Measurements from ENCODE around the gene MMP14. TPM values are rescaled to one million over a fixed set of nuclear protein-coding genes. Genes with fewer than 3 reads are reported as not detected.

The MMP14 gene
- total RNA-seq, 2 experiments from 2014 or later, result 2.8 to 9.0 TPM

- H3K4me3 ChIP-seq (ENCODE audit: low read depth, low read length, poor library complexity, severe bottlenecking), result peak overlapping the region; percentile 53
- H3K4me1 ChIP-seq (ENCODE audit: insufficient read depth, low read length, poor library complexity, severe bottlenecking), result peaks cover 73% of the 10 kb centered on the region
- peak; percentile 73 for DNase-seq (ENCODE audit: low spot score)
- H2AFZ ChIP-seq (ENCODE audit: low read length), result peak overlapping the region; percentile 49; the same call in 1 of the 2 replicates
- H3K9me2 ChIP-seq (ENCODE audit: insufficient read depth, low read length), result no peaks in the 10 kb centered on the region
- H3K27ac ChIP-seq (ENCODE audit: low read depth, low read length, poor library complexity, severe bottlenecking), result peak overlapping the region; percentile 65
- H3K4me2 ChIP-seq (ENCODE audit: low read length), result peak overlapping the region; percentile 78
- no peaks in the 10 kb centered on the region for H3K36me3 ChIP-seq (ENCODE audit: insufficient read depth, low read length)
- BruUV-seq (replicated peaks), result no TSS peak
- intact Hi-C loops (cut with micrococcal nuclease; ENCODE audit: unreplicated experiment), result loop anchor here (5.0 kb wide), 1 partner anchor 262 kb away; no protein-coding TSS in a partner anchor
- H3K9me3 ChIP-seq (ENCODE audit: low read length), result no peaks in the 10 kb centered on the region
- no peak for TF ChIP-seq CTCF (conservative IDR thresholded peaks at IDR 0.05; ENCODE audit: low read length)
- no peak for TF ChIP-seq EZH2phosphoT487 (IDR thresholded peaks at IDR 0.05; ENCODE audit: borderline replicate concordance, low read depth, low read length)
- ChIA-PET CTCF (ENCODE audit: unreplicated experiment) (interaction anchor here (0.6 to 1.5 kb wide), 5 partner anchors 11 to 218 kb away, joined by 3 to 13 read pairs (median 5); no protein-coding TSS in a partner anchor), POLR2A (interaction anchor here (0.7 to 2.0 kb wide), 22 partner anchors 8 to 429 kb away, joined by 3 to 12 read pairs (median 4); partner anchors contain the start of genes MRPL52 and OXA1L)
- H4K20me1 ChIP-seq (ENCODE audit: insufficient read depth, low read length), result no peaks in the 10 kb centered on the region
- H3K79me2 ChIP-seq (ENCODE audit: insufficient read depth, low read depth, low read length), result peaks cover 10% of the 10 kb centered on the region
Measured at GRCh38 chr14:22819151-22819988, 17.0 kb upstream of the MMP14 start.

GRCh38 chr14:22820731-22821130 lies 15.7 kb upstream of the MMP14 start:
- Histone ChIP-seq H3K36me3 (ENCODE audit: insufficient read depth, low read length) (no peaks in the 10 kb centered on the region), H3K27ac (ENCODE audit: low read depth, low read length, poor library complexity, severe bottlenecking) (peak overlapping the region; percentile 17), H2AFZ (ENCODE audit: low read length) (no peak overlapping the region), H3K9me3 (ENCODE audit: low read length) (no peaks in the 10 kb centered on the region), H3K79me2 (ENCODE audit: insufficient read depth, low read depth, low read length) (no peaks in the 10 kb centered on the region), H4K20me1 (ENCODE audit: insufficient read depth, low read length) (no peaks in the 10 kb centered on the region), H3K4me2 (ENCODE audit: low read length) (no peak overlapping the region), H3K9me2 (ENCODE audit: insufficient read depth, low read length) (no peaks in the 10 kb centered on the region), H3K4me1 (ENCODE audit: insufficient read depth, low read length, poor library complexity, severe bottlenecking) (peaks cover 78% of the 10 kb centered on the region), H3K4me3 (ENCODE audit: low read depth, low read length, poor library complexity, severe bottlenecking) (no peak overlapping the region)
- POLR2A ChIA-PET, result interaction anchor here (1.1 to 1.9 kb wide), 5 partner anchors 10 to 258 kb away, joined by 4 to 12 read pairs (median 5); partner anchors contain the start of genes MRPL52 and OXA1L
- DNase-seq (ENCODE audit: low spot score), result no peak
- intact Hi-C loops (cut with micrococcal nuclease; ENCODE audit: unreplicated experiment), result loop anchor here (2.0 to 5.0 kb wide), 2 partner anchors 52 to 434 kb away; partner anchors contain the start of gene LRP10
- BruUV-seq (replicated peaks), result no TSS peak
- no peak for TF ChIP-seq CTCF (conservative IDR thresholded peaks at IDR 0.05; ENCODE audit: low read length)
- TF ChIP-seq EZH2phosphoT487 (IDR thresholded peaks at IDR 0.05; ENCODE audit: borderline replicate concordance, low read depth, low read length), result no peak
- CTCF ChIA-PET (ENCODE audit: unreplicated experiment), result no interaction called here
